ENCODE measurements around the gene TIMMDC1. TPM values are rescaled to one million over a fixed set of nuclear protein-coding genes. Genes with fewer than 3 reads are reported as not detected.

Gene TIMMDC1
- total and polyA plus RNA-seq, 9 of the 15 experiments (the other 6 are each of a cell fraction or from before 2014, with no cell fraction given) = 62.1 to 226 (median 86.6) TPM

DNA sequence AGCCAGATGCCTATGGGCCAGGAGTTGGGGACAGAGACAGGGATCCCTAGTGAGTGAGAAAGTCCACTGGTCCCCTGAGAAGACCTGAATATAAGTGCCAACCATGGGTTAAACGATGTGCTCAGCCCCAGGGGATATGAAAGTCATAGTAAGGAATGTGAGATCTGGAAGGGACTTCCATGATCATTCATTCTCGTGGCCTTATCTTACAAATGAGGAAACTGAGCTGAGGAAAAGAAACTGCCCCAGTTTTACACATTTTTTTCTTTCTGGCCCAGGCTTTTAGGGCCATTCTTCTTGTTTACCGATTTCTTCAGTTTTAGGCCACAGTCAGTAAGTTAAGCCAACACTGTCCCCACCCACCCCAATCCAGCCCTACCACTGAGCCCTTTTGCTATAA lies 50.0 kb downstream of the TIMMDC1 start:
- no peaks in the 10 kb centered on the region for H3K27me3 ChIP-seq (ENCODE audit: control insufficient read depth in 2 of 2, insufficient read depth in 2 of 2, low read length in 2 of 2)
- H3K4me2 ChIP-seq (ENCODE audit: insufficient read depth, low read length) = no peak overlapping the region
- H3K9me1 ChIP-seq (ENCODE audit: control insufficient read depth, insufficient read depth, low read length) = no peaks in the 10 kb centered on the region
- TF ChIP-seq BACH1 (tag; IDR thresholded peaks at IDR 0.05) (no peak), MAFF (IDR thresholded peaks at IDR 0.05; ENCODE audit: low read length) (no peak), PHB2 (IDR thresholded peaks at IDR 0.05; ENCODE audit: low read depth) (no peak), ZFPM2 (CRISPR knock-in tag; IDR thresholded peaks at IDR 0.05) (no peak), NELFE (IDR thresholded peaks at IDR 0.05; ENCODE audit: insufficient read depth, insufficient read length) (no peak), L3MBTL2 (IDR thresholded peaks at IDR 0.05) (no peak), TCF15 (CRISPR knock-in tag; IDR thresholded peaks at IDR 0.05) (no peak), SMAD1 (IDR thresholded peaks at IDR 0.05; ENCODE audit: low read depth, low read length, partially characterized antibody) (no peak)
- ChIA-PET CTCF (ENCODE audit: low intra/inter-chr PET ratio) (no interaction called here), POLR2A (no interaction called here)
- in situ Hi-C loops (cut with MboI) = no loop called here
- H4K20me1 ChIP-seq (replicated peaks; ENCODE audit: control insufficient read depth, insufficient read depth, low read length) = no peaks in the 10 kb centered on the region
- no peaks in the 10 kb centered on the region for H3K79me2 ChIP-seq (ENCODE audit: control insufficient read depth, insufficient read depth, low read length)
- no peaks in the 10 kb centered on the region for H3K36me3 ChIP-seq (ENCODE audit: control insufficient read depth, insufficient read depth, low read length)
- FAIRE-seq (no peak), ATAC-seq (no peak), DNase-seq (ENCODE audit: extremely low read depth in 1 of 4, low spot score in 3 of 4) (no peak)
- H3K27ac ChIP-seq (ENCODE audit: extremely low read depth, low read depth, low read length) = no peak overlapping the region
- WGBS (ENCODE audit: insufficient coverage, low coverage, missing lambda C conversion rate) = 4% methylated on average over 3 of the region's 3 CpGs
- H3K9ac ChIP-seq (ENCODE audit: insufficient read depth in 1 of 2, low read depth in 2 of 2, low read length in 2 of 2) = no peak overlapping the region
- H3K9me3 ChIP-seq (replicated peaks; ENCODE audit: control insufficient read depth, insufficient read depth, low read depth, low read length) = no peaks in the 10 kb centered on the region
- no peaks in the 10 kb centered on the region for H3K4me1 ChIP-seq (replicated peaks in 1 of 2; ENCODE audit: control insufficient read depth in 2 of 2, insufficient read depth in 2 of 2, low read length in 2 of 2)
- intact Hi-C loops (cut with micrococcal nuclease) = no loop called here
- H2AFZ ChIP-seq (ENCODE audit: low read depth, low read length) = no peak overlapping the region
- H3K4me3 ChIP-seq = no peak overlapping the region
- BruUV-seq (replicated peaks) = no TSS peak
